HEK293 (cell line): ENCODE results near the gene ZNF710.

Experiments used
- CTCF ChIA-PET: fragments of 350-600 bp; formaldehyde crosslinking; extraction: SDS; loops from one replicate; lab custom pipeline; 2021; ENCODE audit warnings: antibody characterized with exemption; lab: Yijun Ruan, JAX
- POLR2A ChIA-PET: fragments of 300-600 bp; formaldehyde crosslinking; extraction: SDS; loops from one replicate; lab custom pipeline; 2020; ENCODE audit warnings: antibody characterized with exemption, inconsistent platforms; lab: Yijun Ruan, JAX
- H3K27ac ChIP-seq: fragments of 200-500 bp; sonication (Bioruptor generic); 2 replicates; pipeline ENCODE4 v1.5.1; 2014; ENCODE audit warnings: low read depth, low read length, control low read depth, inconsistent platforms; ENCODE audit errors: extremely low read depth
- H3K36me3 ChIP-seq, 2 experiments: fragments of 200-500 bp in 1 of 2; sonication (Bioruptor generic) in 1 of 2; 1 replicate in 1 of 2; 2 replicates in 1 of 2; pipeline ENCODE4 v1.5.1; 2014 to 2017; ENCODE audit warnings: inconsistent platforms in 2 of 2, low read length in 2 of 2; ENCODE audit not compliant: control insufficient read depth in 2 of 2, insufficient read depth in 1 of 2
- H3K4me1 ChIP-seq: fragments of 200-500 bp; sonication (Bioruptor generic); 2 replicates; pipeline ENCODE4 v1.5.1; 2014; ENCODE audit warnings: mild to moderate bottlenecking, low read length, inconsistent platforms; ENCODE audit not compliant: control insufficient read depth, insufficient read depth
- H3K4me3 ChIP-seq: 2 replicates; pipeline ENCODE4 v1.5.1; 2011; ENCODE audit warnings: low read depth, mild to moderate bottlenecking, control low read depth, low read length, moderate library complexity
- H3K9me3 ChIP-seq: fragments of 200-500 bp; sonication (Bioruptor generic); 2 replicates; pipeline ENCODE4 v1.5.1; 2014; ENCODE audit warnings: low read depth, low read length, inconsistent platforms; ENCODE audit not compliant: control insufficient read depth, insufficient read depth
- GLIS2 ChIP-seq: fragments of 450-650 bp; formaldehyde crosslinking; IDR thresholded peaks from 2 replicates; pipeline ENCODE4 v1.5.1; 2016; ENCODE audit warnings: missing biosample characterization, missing genetic modification characterization
- HOXD13 ChIP-seq: sonication (generic); formaldehyde crosslinking; IDR thresholded peaks from 2 replicates; pipeline ENCODE4 v1.8.0; 2022; ENCODE audit warnings: missing genetic modification reagents, borderline replicate concordance
- KLF10 ChIP-seq: fragments of 450-650 bp; IDR thresholded peaks from 2 replicates; pipeline ENCODE4 v1.5.1; 2018; ENCODE audit warnings: missing biosample characterization, mild to moderate bottlenecking, missing genetic modification characterization
- KLF7 ChIP-seq: fragments of 450-650 bp; formaldehyde crosslinking; IDR thresholded peaks from 2 replicates; pipeline ENCODE4 v1.5.1; 2016; ENCODE audit warnings: missing biosample characterization, missing genetic modification characterization, borderline replicate concordance
- MYNN ChIP-seq: fragments of 450-650 bp; formaldehyde crosslinking; IDR thresholded peaks from 2 replicates; pipeline ENCODE4 v1.5.1; 2016; ENCODE audit warnings: missing biosample characterization, missing genetic modification characterization, borderline replicate concordance
- PRDM2 ChIP-seq: fragments of 450-650 bp; formaldehyde crosslinking; IDR thresholded peaks from 2 replicates; pipeline ENCODE4 v1.5.1; 2016; ENCODE audit warnings: missing biosample characterization, missing genetic modification characterization, borderline replicate concordance
- PRDM4 ChIP-seq: fragments of 450-650 bp; formaldehyde crosslinking; IDR thresholded peaks from 2 replicates; pipeline ENCODE4 v1.5.1; 2017; ENCODE audit warnings: missing biosample characterization, missing genetic modification characterization
- ZBTB7A ChIP-seq: fragments of 450-650 bp; formaldehyde crosslinking; IDR thresholded peaks from 2 replicates; pipeline ENCODE4 v1.5.1; 2016; ENCODE audit warnings: low read depth, missing biosample characterization, missing genetic modification characterization
- ZNF184 ChIP-seq: fragments of 450-650 bp; IDR thresholded peaks from 2 replicates; pipeline ENCODE4 v1.5.1; 2018; ENCODE audit warnings: missing biosample characterization, mild to moderate bottlenecking, missing genetic modification characterization
- ZNF341 ChIP-seq: fragments of 450-650 bp; formaldehyde crosslinking; IDR thresholded peaks from 2 replicates; pipeline ENCODE4; 2016; ENCODE audit warnings: low read depth, missing biosample characterization, missing genetic modification characterization
- ZNF555 ChIP-seq: fragments of 450-650 bp; formaldehyde crosslinking; conservative IDR thresholded peaks from 2 replicates; pipeline ENCODE4 v1.5.1; 2017; ENCODE audit warnings: missing biosample characterization, mild to moderate bottlenecking, missing genetic modification characterization, inconsistent platforms
- ZNF596 ChIP-seq: fragments of 450-650 bp; IDR thresholded peaks from 2 replicates; pipeline ENCODE4 v1.5.0; 2018; ENCODE audit warnings: missing biosample characterization, mild to moderate bottlenecking, missing genetic modification characterization, moderate library complexity
- ZNF785 ChIP-seq: fragments of 450-650 bp; formaldehyde crosslinking; IDR thresholded peaks from 2 replicates; pipeline ENCODE4 v1.5.1; 2016; ENCODE audit warnings: missing biosample characterization, missing genetic modification characterization
- TF ChIP-seq, protein P1 (sequence below): fragments of 450-650 bp; formaldehyde crosslinking; IDR thresholded peaks from 2 replicates; pipeline ENCODE4 v1.5.1; 2017; ENCODE audit warnings: missing biosample characterization, missing genetic modification characterization
- TF ChIP-seq, protein P2 (sequence below): fragments of 450-650 bp; formaldehyde crosslinking; IDR thresholded peaks from 2 replicates; pipeline ENCODE4 v1.5.1; 2016; ENCODE audit warnings: missing biosample characterization, missing genetic modification characterization
- TF ChIP-seq, protein P3 (sequence below): fragments of 450-650 bp; formaldehyde crosslinking; IDR thresholded peaks from 2 replicates; pipeline ENCODE4 v1.5.1; 2016; ENCODE audit warnings: missing biosample characterization, missing genetic modification characterization

ZNF710 gene

DNA sequence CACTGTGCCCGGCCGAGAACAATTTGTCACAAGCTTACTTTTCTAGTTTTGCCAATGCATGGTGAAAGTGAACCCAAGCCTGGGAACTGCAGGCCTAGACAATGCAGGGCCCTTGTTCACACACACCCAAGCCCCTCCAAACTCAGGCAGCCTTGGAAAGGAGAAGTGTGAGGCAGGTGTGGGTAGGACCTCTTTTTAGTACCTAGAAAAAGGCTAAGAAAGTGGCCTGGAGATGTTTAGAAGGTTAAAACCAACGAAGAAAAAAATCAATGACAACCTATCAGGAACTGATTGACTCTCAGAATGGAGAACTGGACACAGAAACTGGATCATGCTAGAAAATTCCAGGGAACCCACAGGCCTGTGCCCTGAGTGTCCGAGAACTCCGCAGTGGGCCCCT, 82.3 kb downstream of the ZNF710 start (continued):
- TF ChIP-seq PRDM4 (no peak), ZBTB7A (no peak), ZNF596 (no peak)
- TF ChIP-seq, protein P1, sequence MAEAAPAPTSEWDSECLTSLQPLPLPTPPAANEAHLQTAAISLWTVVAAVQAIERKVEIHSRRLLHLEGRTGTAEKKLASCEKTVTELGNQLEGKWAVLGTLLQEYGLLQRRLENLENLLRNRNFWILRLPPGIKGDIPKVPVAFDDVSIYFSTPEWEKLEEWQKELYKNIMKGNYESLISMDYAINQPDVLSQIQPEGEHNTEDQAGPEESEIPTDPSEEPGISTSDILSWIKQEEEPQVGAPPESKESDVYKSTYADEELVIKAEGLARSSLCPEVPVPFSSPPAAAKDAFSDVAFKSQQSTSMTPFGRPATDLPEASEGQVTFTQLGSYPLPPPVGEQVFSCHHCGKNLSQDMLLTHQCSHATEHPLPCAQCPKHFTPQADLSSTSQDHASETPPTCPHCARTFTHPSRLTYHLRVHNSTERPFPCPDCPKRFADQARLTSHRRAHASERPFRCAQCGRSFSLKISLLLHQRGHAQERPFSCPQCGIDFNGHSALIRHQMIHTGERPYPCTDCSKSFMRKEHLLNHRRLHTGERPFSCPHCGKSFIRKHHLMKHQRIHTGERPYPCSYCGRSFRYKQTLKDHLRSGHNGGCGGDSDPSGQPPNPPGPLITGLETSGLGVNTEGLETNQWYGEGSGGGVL (tag by site-specific recombination): no peak
- TF ChIP-seq, all 188 proteins: peak for 0

DNA sequence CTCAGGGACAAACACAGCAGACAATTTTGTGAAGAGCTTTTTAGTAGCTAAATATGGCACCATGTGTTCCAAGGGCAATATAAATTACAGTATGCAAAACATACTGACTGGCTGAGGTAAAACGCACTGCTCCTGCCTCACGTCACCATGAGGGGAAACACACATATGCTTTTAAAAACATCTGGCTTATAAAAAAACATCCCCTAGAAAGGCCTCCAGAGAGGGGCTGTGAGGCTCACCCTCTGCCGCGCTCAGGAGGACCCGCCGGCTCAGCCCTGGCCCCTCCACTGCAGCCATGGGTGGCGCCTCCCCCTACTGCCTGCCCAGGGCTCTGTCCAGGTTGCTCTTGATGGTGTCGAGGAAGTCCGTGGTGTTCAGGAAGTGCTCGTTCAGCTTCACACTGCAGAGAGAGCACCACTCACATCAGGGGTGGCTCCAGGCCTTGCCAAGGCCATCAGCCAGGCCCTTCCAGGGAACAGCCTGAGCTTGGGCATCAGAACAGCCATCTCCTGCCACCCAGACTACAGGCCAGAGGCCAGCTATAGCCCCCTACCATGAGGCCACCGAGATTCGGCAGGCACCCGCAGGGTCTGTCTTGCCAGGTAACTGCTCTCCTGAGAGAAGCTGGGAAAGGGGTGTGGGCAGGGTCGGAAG, 83.0 kb downstream of the ZNF710 start:
- TF ChIP-seq HOXD13 (CRISPR knock-in tag) (no peak), KLF10 (tag by site-specific recombination) (no peak), ZNF555 (tag by site-specific recombination) (no peak), ZNF341 (tag by site-specific recombination) (peak; percentile 68), KLF7 (tag by site-specific recombination) (no peak), GLIS2 (tag by site-specific recombination) (peak; percentile 4; the same call in 1 of the 2 replicates), MYNN (tag by site-specific recombination) (no peak)
- TF ChIP-seq, protein P2, sequence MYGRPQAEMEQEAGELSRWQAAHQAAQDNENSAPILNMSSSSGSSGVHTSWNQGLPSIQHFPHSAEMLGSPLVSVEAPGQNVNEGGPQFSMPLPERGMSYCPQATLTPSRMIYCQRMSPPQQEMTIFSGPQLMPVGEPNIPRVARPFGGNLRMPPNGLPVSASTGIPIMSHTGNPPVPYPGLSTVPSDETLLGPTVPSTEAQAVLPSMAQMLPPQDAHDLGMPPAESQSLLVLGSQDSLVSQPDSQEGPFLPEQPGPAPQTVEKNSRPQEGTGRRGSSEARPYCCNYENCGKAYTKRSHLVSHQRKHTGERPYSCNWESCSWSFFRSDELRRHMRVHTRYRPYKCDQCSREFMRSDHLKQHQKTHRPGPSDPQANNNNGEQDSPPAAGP (tag by site-specific recombination): no peak
- TF ChIP-seq, protein P3, sequence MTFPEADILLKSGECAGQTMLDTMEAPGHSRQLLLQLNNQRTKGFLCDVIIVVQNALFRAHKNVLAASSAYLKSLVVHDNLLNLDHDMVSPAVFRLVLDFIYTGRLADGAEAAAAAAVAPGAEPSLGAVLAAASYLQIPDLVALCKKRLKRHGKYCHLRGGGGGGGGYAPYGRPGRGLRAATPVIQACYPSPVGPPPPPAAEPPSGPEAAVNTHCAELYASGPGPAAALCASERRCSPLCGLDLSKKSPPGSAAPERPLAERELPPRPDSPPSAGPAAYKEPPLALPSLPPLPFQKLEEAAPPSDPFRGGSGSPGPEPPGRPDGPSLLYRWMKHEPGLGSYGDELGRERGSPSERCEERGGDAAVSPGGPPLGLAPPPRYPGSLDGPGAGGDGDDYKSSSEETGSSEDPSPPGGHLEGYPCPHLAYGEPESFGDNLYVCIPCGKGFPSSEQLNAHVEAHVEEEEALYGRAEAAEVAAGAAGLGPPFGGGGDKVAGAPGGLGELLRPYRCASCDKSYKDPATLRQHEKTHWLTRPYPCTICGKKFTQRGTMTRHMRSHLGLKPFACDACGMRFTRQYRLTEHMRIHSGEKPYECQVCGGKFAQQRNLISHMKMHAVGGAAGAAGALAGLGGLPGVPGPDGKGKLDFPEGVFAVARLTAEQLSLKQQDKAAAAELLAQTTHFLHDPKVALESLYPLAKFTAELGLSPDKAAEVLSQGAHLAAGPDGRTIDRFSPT (tag by site-specific recombination): no peak

DNA sequence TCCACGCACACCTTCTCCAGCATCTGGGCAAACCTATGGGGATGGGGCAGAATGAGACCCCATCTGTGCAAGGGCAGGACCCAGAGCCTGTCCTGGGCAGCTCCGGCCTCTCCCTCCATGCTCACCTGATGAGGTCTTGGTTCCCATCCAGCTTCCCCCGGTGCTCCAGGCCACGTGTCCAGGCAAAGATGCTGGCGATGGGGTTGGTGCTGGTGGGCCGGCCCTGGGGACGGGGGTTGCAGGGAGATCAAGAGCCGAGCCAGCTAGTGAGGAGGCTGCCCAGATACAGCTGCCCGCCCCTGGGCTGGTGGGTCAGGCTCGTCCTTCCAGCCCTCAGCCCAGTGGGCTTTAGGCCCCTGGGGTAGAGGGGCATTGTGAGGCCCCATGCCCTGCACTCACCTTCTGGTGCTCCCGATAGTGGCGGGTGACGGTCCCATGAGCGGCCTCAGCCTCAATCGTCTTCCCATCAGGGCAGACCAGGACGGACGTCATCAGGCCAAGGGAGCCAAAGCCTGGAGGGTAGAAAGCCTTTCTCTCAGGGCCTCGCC, 83.8 kb downstream of the ZNF710 start:
- Histone ChIP-seq H3K36me3 (peaks cover 8 to 41% of the 10 kb centered on the region in 2 experiments; a peak in 2 of 3 replicates), H3K9me3 (no peaks in the 10 kb centered on the region), H3K27ac (no peak overlapping the region), H3K4me3 (no peak overlapping the region), H3K4me1 (no peaks in the 10 kb centered on the region)
- ChIA-PET POLR2A (interaction anchor here (1.0 kb wide), 1 partner anchor 18 kb away, joined by 3 read pairs; the partner anchor contains the start of gene IDH2), CTCF (interaction anchor here (0.6 to 5.2 kb wide), 11 partner anchors 9 to 324 kb away, joined by 3 to 41 read pairs (median 4); partner anchors contain the start of gene IDH2)
- TF ChIP-seq, protein P2 (tag by site-specific recombination): no peak
- TF ChIP-seq ZNF785 (tag by site-specific recombination) (no peak), PRDM2 (no peak), ZNF184 (no peak)

More for the DNA sequence above, 83.0 kb downstream of the ZNF710 start:
- Histone ChIP-seq H3K4me1 (no peaks in the 10 kb centered on the region), H3K4me3 (no peak overlapping the region), H3K36me3 (peaks cover 8 to 42% of the 10 kb centered on the region in 2 experiments; a peak in 2 of 3 replicates), H3K27ac (no peak overlapping the region), H3K9me3 (no peaks in the 10 kb centered on the region)
- CTCF ChIA-PET: interaction anchor here (0.6 to 2.2 kb wide), 7 partner anchors 9 to 323 kb away, joined by 3 to 13 read pairs (median 3); no protein-coding TSS in a partner anchor
- POLR2A ChIA-PET: interaction anchor here (1.0 to 1.4 kb wide), 2 partner anchors 19 to 185 kb away, joined by 3 to 4 read pairs; partner anchors contain the start of gene IDH2
